HG02852 (cell line): ENCODE data around the gene CCDC14.
"Not testable (repeated sequence)": the region's sequence is repeated elsewhere in the genome, so short reads cannot be mapped to it uniquely, and the experiment has no call there.

Source experiments
- ATAC-seq: cut with Tn5 transposase; IDR thresholded peaks from one replicate; pipeline ENCODE4 v1.9.1; 2021; ENCODE audit warnings: mild to moderate bottlenecking, moderate library complexity; ENCODE audit not compliant: unreplicated experiment

CCDC14 gene, protein sequence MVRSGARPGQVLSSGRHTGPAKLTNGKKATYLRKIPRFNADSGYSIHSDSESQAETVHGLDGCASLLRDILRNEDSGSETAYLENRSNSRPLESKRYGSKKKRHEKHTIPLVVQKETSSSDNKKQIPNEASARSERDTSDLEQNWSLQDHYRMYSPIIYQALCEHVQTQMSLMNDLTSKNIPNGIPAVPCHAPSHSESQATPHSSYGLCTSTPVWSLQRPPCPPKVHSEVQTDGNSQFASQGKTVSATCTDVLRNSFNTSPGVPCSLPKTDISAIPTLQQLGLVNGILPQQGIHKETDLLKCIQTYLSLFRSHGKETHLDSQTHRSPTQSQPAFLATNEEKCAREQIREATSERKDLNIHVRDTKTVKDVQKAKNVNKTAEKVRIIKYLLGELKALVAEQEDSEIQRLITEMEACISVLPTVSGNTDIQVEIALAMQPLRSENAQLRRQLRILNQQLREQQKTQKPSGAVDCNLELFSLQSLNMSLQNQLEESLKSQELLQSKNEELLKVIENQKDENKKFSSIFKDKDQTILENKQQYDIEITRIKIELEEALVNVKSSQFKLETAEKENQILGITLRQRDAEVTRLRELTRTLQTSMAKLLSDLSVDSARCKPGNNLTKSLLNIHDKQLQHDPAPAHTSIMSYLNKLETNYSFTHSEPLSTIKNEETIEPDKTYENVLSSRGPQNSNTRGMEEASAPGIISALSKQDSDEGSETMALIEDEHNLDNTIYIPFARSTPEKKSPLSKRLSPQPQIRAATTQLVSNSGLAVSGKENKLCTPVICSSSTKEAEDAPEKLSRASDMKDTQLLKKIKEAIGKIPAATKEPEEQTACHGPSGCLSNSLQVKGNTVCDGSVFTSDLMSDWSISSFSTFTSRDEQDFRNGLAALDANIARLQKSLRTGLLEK

DNA sequence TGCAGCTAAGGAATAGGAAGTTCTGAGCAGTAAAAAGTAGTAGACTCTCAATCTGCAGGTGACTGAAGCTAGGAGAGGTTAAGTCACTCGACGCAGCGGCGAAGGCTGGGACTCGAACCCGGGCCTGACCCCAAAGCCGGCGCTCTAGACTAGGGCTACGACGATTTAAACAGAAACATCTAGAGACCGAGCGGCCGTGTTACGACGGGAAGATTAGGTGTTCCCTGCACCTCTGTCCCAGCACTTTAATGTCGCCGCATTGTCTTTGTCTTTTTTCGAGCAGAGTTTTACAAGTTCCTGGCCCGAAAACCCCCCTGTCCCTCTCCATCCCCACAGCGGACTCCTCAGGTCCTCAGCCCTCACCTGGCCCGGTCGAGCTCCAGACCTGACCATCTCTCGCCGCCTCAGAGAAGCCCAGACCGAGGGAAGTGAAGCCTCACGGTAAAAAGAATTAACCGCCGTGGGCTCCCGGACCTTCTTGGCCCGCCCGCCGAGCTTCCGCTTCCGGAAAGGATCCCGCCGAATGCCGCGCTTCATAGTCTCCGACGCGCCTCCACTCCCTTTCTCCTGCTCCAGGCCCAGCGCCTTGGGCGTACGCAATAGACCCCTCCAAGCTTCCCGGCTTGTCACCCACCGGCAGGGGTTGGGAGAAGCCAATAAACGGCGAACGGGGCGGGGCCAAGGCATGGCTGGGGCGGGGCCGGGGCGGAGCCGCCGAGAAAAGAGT, at the start of gene CCDC14:
CCDC14 (minus strand) TSS at position 449 of the 727 bp plus-strand sequence; CDS start at position 393, 56 bp downstream.
- peak; percentile 84 for ATAC-seq

DNA sequence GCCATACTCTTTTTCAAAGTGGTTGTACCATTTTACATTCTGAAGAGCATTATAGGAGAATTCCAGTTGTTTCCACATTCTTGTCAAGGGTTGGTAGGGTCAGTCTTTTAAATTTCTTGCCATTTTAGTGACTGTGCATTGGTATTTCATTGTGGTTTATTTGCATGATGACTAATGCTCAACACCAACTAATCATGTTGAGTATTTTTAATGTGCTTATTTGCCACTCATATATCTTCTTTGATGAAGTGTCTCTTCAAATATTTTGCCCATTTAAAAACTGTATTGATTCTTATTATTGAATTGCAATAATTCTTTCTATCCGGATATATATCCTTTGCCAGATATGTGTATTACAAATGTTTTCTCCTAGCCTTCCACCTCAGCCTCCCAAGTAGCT, 47.3 kb upstream of the CCDC14 start:
- ATAC-seq: not testable (repeated sequence)

DNA sequence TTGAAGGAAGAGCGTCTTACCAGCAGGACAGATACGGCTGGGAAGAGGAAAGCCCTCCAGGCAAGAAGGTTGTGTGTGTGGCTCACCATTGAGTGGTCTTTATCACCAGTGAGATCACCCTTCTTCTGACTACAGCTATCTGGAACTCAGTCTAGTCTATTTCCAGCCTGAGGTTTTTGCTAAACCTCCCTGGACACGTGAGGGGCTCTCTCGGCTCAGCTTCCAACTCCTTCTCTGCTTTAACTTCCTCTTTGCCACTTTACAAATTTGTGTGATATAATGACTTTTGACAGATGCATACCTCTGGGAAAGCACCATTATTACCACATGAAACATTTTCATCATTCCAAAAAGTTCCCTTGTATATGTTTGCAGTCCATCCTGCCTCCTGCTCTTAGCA, 46.2 kb upstream of the CCDC14 start:
- no peak for ATAC-seq

DNA sequence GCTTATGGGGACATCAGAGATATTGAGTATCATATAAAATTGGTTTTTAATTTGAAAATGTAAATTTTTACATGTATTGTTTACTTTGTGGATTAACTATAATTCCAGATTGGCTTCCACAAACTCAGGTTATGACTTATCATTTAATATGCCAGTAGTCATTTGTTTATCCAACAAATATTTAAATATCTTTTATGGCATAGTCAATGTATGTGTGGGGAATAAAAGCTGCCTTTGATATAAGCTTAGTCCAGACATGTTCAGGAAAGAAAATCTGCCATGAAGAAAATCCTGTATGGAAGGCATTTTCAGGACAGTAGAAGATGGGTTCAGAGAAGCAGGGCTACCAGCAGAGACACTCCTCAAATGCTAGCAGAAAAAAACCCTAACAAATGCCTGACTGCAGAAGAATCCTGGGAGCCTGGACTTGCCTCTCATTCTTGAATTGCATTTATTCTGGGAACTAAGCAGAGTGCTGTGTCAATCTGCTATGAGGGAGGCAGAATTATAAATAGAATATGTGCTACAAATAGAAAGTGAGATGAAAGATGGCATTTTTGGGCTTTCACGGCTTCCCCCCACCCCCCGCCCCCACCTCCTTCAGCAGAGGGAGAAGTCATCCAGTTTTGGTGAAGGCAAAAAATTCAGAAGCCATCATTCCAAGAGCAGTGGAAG, 41.5 kb upstream of the CCDC14 start:
- ATAC-seq: not testable (repeated sequence)

DNA sequence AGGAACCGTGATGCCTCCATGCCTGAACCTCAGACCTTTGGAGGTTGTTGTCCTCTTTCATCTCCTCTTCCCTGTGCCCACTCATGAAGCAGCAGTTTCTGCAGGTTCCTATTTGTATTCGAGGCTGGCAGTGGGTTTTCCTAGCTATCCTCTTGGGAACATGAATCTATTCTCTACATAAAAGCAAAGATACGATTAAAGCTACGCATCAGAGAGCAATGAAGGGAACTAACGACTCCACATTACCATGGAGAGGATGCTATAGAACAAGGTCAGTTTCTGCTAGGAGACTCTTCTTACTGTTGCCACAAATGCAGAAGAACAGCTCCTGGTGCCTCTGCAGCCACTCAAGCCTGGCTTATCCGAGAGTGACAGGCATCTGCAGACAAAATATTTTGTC, 40.3 kb upstream of the CCDC14 start:
- ATAC-seq: not testable (repeated sequence)

DNA sequence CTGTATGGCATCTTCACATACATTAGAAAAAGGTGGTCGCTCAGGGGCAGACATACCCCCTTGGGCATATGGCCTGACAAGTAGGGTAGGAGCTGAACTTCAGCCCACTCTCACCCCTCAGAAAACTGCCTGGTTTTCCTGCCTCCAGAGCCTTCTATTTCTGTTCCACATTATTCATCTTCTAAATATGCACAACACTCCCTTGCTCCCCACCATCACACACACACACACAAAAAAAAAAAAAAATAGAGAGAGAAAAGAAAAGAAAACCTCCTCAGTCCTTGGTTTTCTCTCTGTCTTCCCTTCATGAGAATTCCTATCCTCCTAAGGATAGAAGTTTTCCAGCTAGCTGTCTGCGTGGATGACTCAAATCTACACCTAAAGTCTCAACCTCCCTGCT, 36.5 kb upstream of the CCDC14 start:
- no peak for ATAC-seq

DNA sequence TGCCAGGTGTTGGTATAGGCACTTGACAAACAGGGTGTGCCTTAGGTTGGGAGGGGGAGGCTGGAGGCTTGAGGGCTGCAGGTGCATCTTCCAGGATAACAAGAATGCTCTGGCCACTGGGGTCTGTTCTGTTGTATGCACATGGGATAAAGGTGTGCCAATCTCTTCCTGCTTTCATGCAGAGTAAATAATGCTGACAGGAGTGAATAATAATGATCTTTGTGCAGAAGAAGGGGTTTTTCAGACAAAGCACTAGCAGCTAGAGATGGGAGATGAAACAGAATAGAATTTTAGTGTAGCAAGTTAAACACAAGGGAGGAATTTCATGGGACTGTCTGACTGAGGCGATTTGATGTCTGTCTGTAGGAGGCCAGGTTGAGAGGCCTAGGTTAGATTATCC, 32.8 kb upstream of the CCDC14 start:
- no peak for ATAC-seq

DNA sequence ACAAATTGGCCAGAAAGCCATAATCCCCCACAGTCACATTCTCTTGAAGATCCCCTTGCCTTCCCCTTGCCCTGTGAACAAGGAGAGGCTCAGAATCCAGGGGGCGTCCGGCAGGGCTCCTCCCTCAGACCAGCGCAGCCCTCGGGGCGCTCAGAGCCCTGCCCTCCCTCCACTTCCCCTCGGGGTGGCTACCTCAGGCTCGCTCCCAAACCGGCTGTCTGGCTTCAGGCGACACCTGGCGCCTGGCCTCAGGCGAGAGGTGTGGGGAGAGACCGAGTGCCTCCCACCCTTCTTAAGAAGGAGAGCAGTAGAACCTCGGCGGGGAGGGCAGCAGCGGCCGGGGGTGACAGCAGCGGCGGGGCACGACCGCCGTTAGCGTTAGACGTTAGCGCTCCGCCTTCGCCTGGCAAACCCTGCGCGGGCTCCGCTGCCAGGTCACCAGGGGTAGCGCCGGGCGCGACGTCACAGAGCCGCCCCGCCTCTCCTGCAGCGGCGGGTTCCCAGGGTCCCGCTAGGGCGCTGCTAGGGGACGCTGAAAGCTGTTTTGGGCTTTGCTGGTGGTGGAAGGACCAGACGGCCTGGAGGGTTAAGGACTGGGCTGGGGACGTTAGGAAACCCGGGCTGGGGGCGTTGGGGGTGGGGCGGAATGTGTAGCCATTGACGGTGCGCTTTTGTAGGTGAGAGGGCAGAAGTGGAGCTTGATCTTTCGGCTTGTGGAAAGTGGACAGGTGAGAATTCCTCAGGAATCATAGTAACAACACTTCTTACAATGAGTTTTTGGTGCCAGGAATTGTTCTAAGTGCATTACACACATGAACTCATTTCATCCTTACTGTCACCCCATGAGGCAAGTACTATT, 30.9 kb upstream of the CCDC14 start, which contains the start of gene ROPN1:
ROPN1 (minus strand) TSS at position 395 of the 859 bp plus-strand sequence. CDS start 11,643 bp downstream, outside the sequence.
- ATAC-seq: not testable (repeated sequence)

DNA sequence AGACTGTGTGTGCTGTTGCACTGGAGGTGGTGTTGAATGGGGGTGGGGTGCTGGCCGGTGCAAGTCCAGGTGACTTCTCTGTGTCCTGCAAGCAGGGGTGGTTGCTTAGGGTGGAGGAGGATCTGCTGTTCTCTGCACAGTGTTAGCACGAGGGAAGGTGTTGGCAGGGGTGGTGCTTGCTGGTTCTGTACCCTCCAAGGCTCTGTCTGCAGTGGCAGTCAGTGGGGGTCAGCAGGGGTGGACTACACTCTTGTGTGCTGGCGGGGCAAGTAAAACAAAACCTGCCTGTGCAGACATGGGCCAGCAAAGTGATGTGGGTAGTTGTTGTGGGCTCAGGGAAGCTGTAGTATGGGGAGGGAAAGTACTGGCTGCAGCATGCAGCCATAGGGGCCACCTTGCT, 25.4 kb upstream of the CCDC14 start:
- no peak for ATAC-seq

DNA sequence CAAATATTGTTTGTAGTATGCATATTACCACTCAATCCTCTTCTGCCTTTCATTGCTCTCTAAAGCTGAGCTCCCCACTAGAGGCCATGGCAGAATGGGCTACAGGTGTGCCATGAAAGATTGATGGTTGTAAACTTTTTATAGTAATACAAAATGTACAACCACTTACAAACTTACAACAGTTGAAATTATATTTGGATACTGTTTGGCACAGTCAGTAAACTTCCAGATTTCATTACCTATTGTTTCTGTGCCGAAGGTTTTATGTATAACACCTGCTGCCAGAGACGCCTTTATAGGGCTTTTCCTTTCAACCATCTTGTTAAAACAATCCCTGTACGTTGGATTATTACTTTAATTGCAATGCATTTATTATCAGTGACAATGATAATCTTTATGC, 23.9 kb upstream of the CCDC14 start:
- no peak for ATAC-seq

DNA sequence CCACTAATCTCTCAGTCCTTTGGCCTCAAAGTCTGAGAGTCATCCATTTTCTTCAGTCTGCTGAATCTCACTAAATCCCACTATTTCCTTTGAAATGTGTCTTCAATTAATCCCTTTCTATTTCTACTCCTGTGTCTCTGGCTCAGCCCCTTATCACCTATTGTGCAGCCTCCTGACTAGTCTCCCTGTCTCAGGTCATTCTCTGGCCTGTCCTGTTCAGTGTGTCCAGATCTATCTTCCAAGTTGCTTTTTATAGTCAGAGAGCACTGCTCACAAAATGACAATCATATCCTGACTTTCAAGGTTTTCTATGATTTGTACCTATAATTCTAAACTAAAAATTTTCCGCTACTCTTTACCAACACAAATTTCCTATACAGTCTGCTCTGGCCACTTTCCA, 23.3 kb upstream of the CCDC14 start:
- ATAC-seq: no peak

DNA sequence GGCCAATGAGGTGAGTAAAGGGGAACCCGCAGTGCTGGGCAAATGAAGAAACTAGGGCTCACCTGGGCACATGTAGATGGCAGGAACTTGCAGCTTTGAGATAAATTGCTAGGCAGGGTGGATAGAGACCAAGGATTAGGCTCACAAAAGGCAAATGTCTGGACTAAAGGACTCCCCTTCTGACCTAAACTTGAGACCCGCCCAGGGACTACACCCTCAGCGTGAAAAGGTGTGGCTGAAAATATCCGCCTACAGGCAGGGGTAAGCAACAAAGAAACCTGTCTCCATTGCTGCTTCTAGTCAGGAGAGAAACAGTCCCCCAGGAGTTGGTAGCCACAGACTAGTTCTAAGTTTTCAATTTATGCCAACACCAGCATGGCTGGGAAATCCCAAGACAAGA, 20.3 kb upstream of the CCDC14 start:
- not testable (repeated sequence) for ATAC-seq

DNA sequence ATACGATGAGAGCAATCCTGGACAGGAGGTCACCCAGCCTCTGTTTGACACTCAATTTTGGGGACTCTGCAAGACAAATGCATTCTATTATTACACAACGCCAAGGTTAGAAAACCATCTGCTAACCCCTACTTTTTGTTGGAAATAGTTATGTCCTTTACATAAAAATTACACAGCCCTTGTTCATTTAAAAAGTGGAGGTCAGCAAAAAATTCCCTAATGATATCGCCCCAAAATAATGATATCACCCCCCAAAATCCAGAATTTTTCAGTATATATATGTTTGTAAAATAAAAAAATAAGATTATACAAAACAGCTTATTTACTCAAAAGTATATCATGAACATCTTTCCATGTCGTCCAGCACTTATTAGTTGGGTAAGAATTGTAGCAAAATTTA, 19.5 kb upstream of the CCDC14 start:
- no peak for ATAC-seq

DNA sequence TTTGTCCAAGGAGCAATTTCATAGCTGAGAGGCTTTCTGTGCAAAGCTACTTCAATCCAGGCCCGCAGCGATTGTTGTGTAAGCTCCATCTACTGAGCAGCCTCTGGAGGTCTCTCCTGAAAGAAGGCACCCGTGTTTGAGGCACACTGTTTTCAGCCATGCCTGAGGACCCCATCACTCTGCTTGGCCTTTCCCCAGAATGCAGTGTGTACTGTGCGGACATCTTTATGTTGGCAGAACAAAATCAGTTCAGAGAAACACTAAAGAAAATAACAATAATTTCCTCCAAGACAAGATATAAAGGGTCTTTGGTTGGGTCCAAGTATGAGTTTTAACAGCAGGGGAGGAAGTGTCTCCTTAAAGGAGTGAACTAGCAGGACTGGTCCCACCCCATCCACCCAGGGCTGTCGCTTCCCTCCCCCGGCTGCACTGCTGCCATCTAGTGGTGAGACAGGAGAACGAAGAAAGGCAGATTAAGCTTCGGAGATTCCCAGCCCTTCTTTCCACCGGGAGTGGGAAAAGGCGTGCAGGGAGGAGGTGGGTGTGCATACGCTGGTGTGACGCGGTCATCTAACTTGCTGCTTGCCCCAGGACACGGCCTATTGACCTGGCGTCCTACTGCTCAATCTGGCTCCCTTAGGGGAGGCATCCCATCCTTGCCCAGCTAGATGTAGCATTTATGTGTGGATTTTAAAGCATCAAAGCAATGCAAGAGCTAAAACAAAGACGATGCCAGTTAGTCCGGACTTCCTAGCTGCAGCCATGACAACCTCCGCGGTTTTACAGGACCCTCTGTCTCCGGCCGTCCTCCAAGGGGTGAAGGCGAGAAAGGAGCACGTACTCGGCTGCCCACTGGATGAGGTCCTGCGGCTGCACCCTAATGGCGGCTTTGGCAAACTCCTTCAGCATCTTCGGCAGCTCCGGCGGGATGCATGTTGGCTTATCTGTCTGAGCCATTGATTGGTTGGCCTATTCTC, 18.8 kb upstream of the CCDC14 start:
- not testable (repeated sequence) for ATAC-seq

DNA sequence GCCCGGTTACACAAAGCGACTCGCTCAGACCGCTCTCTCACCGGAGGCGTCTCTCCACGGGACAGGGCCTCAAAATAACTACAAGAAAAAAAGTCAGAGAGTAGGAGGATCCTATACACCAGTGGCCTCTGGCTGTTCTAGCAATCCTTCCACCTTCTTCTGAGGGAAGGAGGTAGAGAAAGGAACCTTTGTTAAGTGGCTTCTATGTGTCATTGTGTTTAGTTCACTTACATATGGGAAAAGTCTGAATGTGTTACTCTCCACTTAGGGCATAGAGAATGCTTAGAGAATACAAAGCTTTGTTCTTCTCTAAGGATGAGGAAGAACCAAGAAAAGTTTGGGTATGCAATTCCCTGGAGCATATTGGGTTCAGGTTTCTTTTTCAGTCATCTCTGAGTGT, 15.9 kb upstream of the CCDC14 start:
- ATAC-seq: not testable (repeated sequence)

DNA sequence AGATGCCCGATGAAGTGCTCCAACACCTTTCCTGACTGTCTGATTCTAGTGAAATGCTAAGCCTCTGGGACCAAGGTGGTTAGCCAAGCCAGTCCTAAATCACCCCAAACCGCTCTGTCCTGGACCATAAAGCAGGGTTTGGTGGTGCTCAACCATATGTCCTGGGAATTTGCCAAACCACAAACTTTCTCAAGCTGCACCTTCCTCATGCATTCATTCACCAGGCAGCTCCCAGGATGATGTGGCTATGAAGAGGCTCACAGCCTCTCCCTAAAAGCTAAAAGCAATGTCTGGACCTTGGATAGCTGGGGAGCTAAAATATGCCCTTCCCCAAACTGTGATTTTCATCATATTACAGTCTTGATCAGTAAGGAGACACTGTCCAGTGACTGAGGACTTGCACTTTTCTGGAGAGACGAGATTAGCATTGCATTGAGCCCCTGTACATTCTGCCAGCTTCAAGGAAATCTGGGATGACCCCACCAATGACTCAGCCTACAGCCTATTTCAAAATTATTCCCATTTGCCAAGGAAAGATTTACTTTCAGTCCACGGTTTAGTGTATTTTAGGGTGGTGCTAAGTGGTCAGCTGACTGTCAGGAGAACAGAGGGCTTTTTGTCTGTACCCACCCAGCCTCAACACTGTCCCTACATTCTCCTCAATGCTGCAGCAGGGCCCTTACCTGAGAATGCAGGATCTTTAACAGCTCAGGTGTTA, 15.3 kb upstream of the CCDC14 start:
- ATAC-seq: not testable (repeated sequence)

DNA sequence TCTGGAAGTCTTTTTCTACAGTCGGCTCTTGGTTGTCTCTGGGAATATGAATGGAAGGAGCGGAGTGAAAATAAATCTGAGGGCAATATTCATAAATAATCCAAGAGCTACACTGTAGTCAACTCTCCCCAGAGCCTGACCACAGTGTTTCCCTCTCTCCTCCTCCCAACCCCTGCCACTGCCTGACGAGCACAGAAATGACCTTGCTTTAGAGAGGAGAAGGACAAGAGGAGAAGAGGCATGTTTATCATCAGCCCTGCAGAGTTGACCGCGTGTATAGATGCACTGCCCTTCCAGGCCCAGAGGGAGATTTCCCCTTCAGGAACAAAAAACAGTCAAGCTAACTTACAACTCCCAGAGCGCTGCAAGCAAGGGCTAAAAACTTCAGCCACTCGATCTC, 14.0 kb upstream of the CCDC14 start:
- ATAC-seq: not testable (repeated sequence)

DNA sequence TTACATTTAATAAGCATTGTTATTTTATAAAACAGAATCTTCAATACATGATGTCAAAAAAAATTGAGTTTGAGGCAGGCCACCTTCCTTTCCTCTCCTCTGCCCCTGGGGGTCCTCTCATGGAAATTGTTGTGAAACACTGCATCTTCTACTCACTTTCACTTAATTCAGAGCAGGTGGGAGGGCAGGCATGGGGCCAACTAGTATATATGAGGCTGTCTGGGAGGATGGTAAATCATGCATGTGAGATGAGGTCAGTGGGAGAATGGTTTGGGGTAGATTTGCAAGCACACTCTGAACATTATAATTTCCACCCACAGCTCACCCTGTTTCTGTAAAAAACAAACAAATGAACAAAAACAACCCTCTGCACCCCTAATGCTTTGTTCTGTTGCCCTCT, 10.4 kb upstream of the CCDC14 start:
- ATAC-seq: no peak
